ENCODE measurements around the gene GAL3ST3. TPM values are rescaled to one million over a fixed set of nuclear protein-coding genes. Genes with fewer than 3 reads are reported as not detected.

The GAL3ST3 gene
- total RNA-seq, 4 donors from 2014 or later = not detected

- no peaks in the 10 kb centered on the region for H3K9me3 ChIP-seq
- no peak overlapping the region for H3K27ac ChIP-seq
- no peak for DNase-seq
- no peak overlapping the region for H3K4me3 ChIP-seq
- intact Hi-C loops (cut with DNase I; ENCODE audit: low total_unique reads) = no loop called here
- TF ChIP-seq POLR2A (IDR thresholded peaks at IDR 0.05) = no peak
- no peak for TF ChIP-seq CTCF (IDR thresholded peaks at IDR 0.05)
- TF ChIP-seq EP300 (IDR thresholded peaks at IDR 0.05; ENCODE audit: low read depth) = no peak
- no peak for TF ChIP-seq POLR2AphosphoS5 (IDR thresholded peaks at IDR 0.05)
- H3K36me3 ChIP-seq = no peaks in the 10 kb centered on the region
- peaks cover 18% of the 10 kb centered on the region for H3K27me3 ChIP-seq
- 45 to 64% methylated on average over 3 to 6 of the region's 6 CpGs for WGBS, 2 donors (ENCODE audit: low coverage in 1 of 2)
- H3K4me1 ChIP-seq = peaks cover 0 to 7% (median 4%) of the 10 kb centered on the region in 4 donors
- in situ Hi-C loops (cut with MboI; ENCODE audit: low pct_ligation_motif_present in 1 of 4, low pct_unique_long_range_greater_than_20kb in 1 of 4, low sequenced_read_pairs in 3 of 4) = no loop called here
Observed at GRCh38 chr11:66044757-66045156, 4.2 kb downstream of the GAL3ST3 start.

GRCh38 chr11:66042996-66043906 is 5.7 kb downstream of the GAL3ST3 start:
- Histone ChIP-seq H3K27me3 (peaks cover 6% of the 10 kb centered on the region), H3K27ac (no peak overlapping the region), H3K9me3 (no peaks in the 10 kb centered on the region), H3K4me1 (peaks cover 0 to 7% (median 2%) of the 10 kb centered on the region in 4 donors), H3K36me3 (no peaks in the 10 kb centered on the region), H3K4me3 (no peak overlapping the region)
- no peak for DNase-seq
- in situ Hi-C loops (cut with MboI; ENCODE audit: low pct_ligation_motif_present in 1 of 4, low pct_unique_long_range_greater_than_20kb in 1 of 4, low sequenced_read_pairs in 3 of 4) = no loop called here
- 96 to 98% methylated on average over 13 to 88 of the region's 88 CpGs for WGBS, 2 donors (ENCODE audit: low coverage in 1 of 2)
- intact Hi-C loops (cut with DNase I; ENCODE audit: low total_unique reads) = no loop called here
- TF ChIP-seq POLR2AphosphoS5 (IDR thresholded peaks at IDR 0.05) (no peak), CTCF (IDR thresholded peaks at IDR 0.05) (no peak), EP300 (IDR thresholded peaks at IDR 0.05; ENCODE audit: low read depth) (no peak), POLR2A (IDR thresholded peaks at IDR 0.05) (no peak)

GRCh38 chr11:66042227-66042995 is 6.5 kb downstream of the GAL3ST3 start:
- in situ Hi-C loops (cut with MboI; ENCODE audit: low pct_ligation_motif_present in 1 of 4, low pct_unique_long_range_greater_than_20kb in 1 of 4, low sequenced_read_pairs in 3 of 4) = no loop called here
- DNase-seq = no peak
- WGBS, 2 donors (ENCODE audit: low coverage in 1 of 2) = 90 to 97% methylated on average over 2 to 81 of the region's 81 CpGs
- no peaks in the 10 kb centered on the region for H3K9me3 ChIP-seq
- H3K27ac ChIP-seq = no peak overlapping the region
- H3K27me3 ChIP-seq = no peaks in the 10 kb centered on the region
- no peak for TF ChIP-seq POLR2A (IDR thresholded peaks at IDR 0.05)
- no peak for TF ChIP-seq EP300 (IDR thresholded peaks at IDR 0.05; ENCODE audit: low read depth)
- no peak for TF ChIP-seq CTCF (IDR thresholded peaks at IDR 0.05)
- no peak for TF ChIP-seq POLR2AphosphoS5 (IDR thresholded peaks at IDR 0.05)
- intact Hi-C loops (cut with DNase I; ENCODE audit: low total_unique reads) = no loop called here
- no peaks in the 10 kb centered on the region for H3K36me3 ChIP-seq
- no peak overlapping the region for H3K4me3 ChIP-seq
- H3K4me1 ChIP-seq = peaks cover 0 to 7% (median 2%) of the 10 kb centered on the region in 4 donors

- Histone ChIP-seq H3K4me1 (peaks cover 0 to under 1% (median 0%) of the 10 kb centered on the region in 4 donors), H3K27ac (no peak overlapping the region), H3K9me3 (no peaks in the 10 kb centered on the region), H3K27me3 (no peaks in the 10 kb centered on the region), H3K36me3 (no peaks in the 10 kb centered on the region), H3K4me3 (no peak overlapping the region)
- TF ChIP-seq POLR2AphosphoS5 (IDR thresholded peaks at IDR 0.05) (no peak), EP300 (IDR thresholded peaks at IDR 0.05; ENCODE audit: low read depth) (no peak), CTCF (IDR thresholded peaks at IDR 0.05) (no peak), POLR2A (IDR thresholded peaks at IDR 0.05) (no peak)
- intact Hi-C loops (cut with DNase I; ENCODE audit: low total_unique reads) (no loop called here), in situ Hi-C loops (cut with MboI; ENCODE audit: low pct_ligation_motif_present in 1 of 4, low pct_unique_long_range_greater_than_20kb in 1 of 4, low sequenced_read_pairs in 3 of 4) (no loop called here)
- no peak for DNase-seq
- 79% methylated on average over 3 of the region's 3 CpGs; no CpG with 5 or more reads in 1 of the 2 donors for WGBS, 2 donors (ENCODE audit: low coverage in 1 of 2)
Observed at GRCh38 chr11:66039765-66040164, 9.2 kb downstream of the GAL3ST3 start.
